GM19455 (cell line): ENCODE data around the gene ARHGAP6.
"Not testable (repeated sequence)": the region's sequence is repeated elsewhere in the genome, so short reads cannot be mapped to it uniquely, and the experiment has no call there.

ENCODE experiments used
- ATAC-seq: cut with Tn5 transposase; IDR thresholded peaks from one replicate; pipeline ENCODE4 v1.9.1; 2021; ENCODE audit not compliant: unreplicated experiment

Gene ARHGAP6

GRCh38 chrX:11578301-11578700, 87.4 kb downstream of the ARHGAP6 start:
- ATAC-seq, result not testable (repeated sequence)

- no peak for ATAC-seq
Observed at GRCh38 chrX:11577603-11578002, 88.1 kb downstream of the ARHGAP6 start.

GRCh38 chrX:11575332-11575731, 90.4 kb downstream of the ARHGAP6 start:
- ATAC-seq, result no peak

GRCh38 chrX:11567528-11568220, 98.0 kb downstream of the ARHGAP6 start:
- ATAC-seq, result no peak

DNA sequence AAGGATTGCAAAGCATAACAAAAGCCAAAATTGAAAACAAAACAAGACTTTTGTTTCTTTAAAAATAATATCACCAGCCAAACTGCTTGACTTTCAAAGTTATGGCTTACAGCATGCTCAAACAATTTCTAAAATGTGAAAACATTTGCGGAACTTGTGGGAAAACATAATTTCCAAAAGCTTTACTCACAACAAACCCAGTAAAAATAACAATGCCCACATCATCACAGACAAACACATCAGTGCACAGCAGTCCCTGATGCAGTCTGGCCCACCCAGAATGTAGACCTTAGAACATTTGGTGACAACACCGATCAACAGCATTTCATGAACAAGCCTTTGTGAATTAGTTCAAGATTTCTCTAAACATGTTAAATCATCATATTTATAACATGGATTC, 98.9 kb downstream of the ARHGAP6 start:
- no peak for ATAC-seq

DNA sequence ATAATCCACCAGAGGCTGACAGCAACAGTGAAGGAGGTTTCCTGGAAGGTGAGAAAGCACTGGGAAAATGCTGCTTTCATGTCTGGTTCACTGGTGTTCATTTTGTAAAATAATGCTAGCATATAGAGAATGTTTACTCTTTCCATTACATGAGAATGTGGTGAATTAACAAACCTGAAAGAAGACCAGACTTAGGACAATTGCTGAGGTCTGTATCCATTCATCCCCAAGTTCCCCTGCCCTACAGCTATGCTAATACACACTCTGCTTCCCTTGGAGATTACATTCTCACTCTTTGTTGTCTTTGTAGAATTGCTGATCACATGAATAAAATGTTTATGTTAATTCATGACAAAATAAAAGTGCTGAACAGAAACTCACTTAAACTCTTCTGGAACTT, 99.5 kb downstream of the ARHGAP6 start:
- no peak for ATAC-seq

- no peak for ATAC-seq
Observed at GRCh38 chrX:11564546-11564945, 101.2 kb downstream of the ARHGAP6 start.

GRCh38 chrX:11562570-11562969, 103.2 kb downstream of the ARHGAP6 start:
- ATAC-seq, result no peak

DNA sequence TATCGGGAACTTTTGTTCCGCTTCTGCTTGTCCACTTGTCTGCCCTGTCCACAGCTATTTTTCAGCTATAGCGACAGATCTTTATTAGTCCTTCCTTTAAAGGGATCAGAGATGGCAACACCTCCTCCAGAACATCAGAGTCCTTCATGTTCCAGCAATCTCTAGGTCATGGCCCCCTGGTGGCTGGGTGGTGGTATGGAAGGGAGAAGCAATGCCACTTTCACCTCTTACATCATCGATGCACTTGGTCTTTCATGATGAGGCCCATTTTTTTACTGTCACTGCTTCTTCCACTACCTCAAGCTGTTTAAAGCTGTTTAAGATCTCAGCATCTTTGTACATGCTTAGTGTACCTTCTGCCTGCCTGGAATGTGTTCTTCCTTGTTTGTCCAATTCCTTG, 106.7 kb downstream of the ARHGAP6 start:
- no peak for ATAC-seq

- ATAC-seq, result no peak
Observed at GRCh38 chrX:11557120-11557519, 108.6 kb downstream of the ARHGAP6 start.

GRCh38 chrX:11555759-11556158, 110.0 kb downstream of the ARHGAP6 start:
- no peak for ATAC-seq

- no peak for ATAC-seq
Observed at GRCh38 chrX:11553594-11553993, 112.1 kb downstream of the ARHGAP6 start.

- no peak for ATAC-seq
Observed at GRCh38 chrX:11551151-11551550, 114.6 kb downstream of the ARHGAP6 start.

GRCh38 chrX:11546917-11547316, 118.8 kb downstream of the ARHGAP6 start:
- no peak for ATAC-seq

GRCh38 chrX:11543249-11543648, 122.5 kb downstream of the ARHGAP6 start:
- ATAC-seq, result no peak

- no peak for ATAC-seq
Observed at GRCh38 chrX:11541510-11541909, 124.2 kb downstream of the ARHGAP6 start.

GRCh38 chrX:11540532-11541377, 125.0 kb downstream of the ARHGAP6 start:
- peak; percentile 84 for ATAC-seq

GRCh38 chrX:11537141-11537540, 128.6 kb downstream of the ARHGAP6 start:
- ATAC-seq, result no peak

GRCh38 chrX:11535156-11535919, 130.4 kb downstream of the ARHGAP6 start:
- ATAC-seq, result no peak

DNA sequence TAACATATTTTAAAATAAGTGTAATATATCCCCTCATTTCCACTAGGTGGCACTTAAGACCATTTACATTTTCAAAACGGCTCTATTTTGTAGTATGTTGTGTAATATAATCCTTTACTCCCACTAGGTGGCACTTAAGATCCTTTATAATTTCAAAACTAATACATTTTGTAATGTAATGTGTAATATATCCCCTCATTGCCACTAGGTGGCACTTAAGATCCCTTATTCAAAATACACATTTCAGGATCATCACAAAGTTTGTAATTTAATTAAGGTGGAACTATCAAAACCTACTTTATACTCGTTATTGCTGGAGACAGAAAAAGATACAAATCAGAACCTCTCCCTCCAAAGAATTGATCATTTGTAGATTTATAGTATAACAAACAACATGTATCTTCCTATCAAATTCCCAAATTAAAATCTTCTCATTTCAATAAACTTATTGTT, 132.5 kb downstream of the ARHGAP6 start:
- peak; percentile 98 for ATAC-seq

- no peak for ATAC-seq
Observed at GRCh38 chrX:11532291-11533078, 133.2 kb downstream of the ARHGAP6 start.
